Skin of body (tissue), 2 donors: ENCODE measurements around the gene HLA-DPA1. TPM values are rescaled to one million over a fixed set of nuclear protein-coding genes. Genes with fewer than 3 reads are reported as not detected.

Source experiments
- DNase-seq: peaks from one replicate; lab custom pipeline; 2025; lab: John Stamatoyannopoulos, UW
- total RNA-seq: library from RNA; depleted of rRNA; stranded (reverse); fragments of >200 nt; gene quantifications from one replicate; pipeline ENCODE4 v1.2.3, GENCODE V29; 2014

Gene HLA-DPA1
- total RNA-seq, 1 donor from 2014 or later: 16.1 TPM

- DNase-seq: no peak
Observed at GRCh38 chr6:33088931-33089620, 15.6 kb upstream of the HLA-DPA1 start.

GRCh38 chr6:33088258-33088930 is 14.9 kb upstream of the HLA-DPA1 start:
- no peak for DNase-seq

GRCh38 chr6:33085627-33086026 is 12.2 kb upstream of the HLA-DPA1 start:
- no peak for DNase-seq

GRCh38 chr6:33082702-33083101 is 9.3 kb upstream of the HLA-DPA1 start:
- peak; percentile 5 for DNase-seq

- no peak for DNase-seq
Observed at GRCh38 chr6:33081098-33081824, 7.8 kb upstream of the HLA-DPA1 start.

GRCh38 chr6:33080127-33081089 is 7.0 kb upstream of the HLA-DPA1 start:
- DNase-seq: peak; percentile 33

GRCh38 chr6:33079580-33079979 is 6.1 kb upstream of the HLA-DPA1 start:
- no peak for DNase-seq

GRCh38 chr6:33078919-33079521 is 5.6 kb upstream of the HLA-DPA1 start:
- DNase-seq: no peak

GRCh38 chr6:33078442-33078841 is 5.0 kb upstream of the HLA-DPA1 start:
- DNase-seq: no peak

GRCh38 chr6:33077908-33078307 is 4.5 kb upstream of the HLA-DPA1 start:
- no peak for DNase-seq

- no peak for DNase-seq
Observed at GRCh38 chr6:33076406-33076934, 3.0 kb upstream of the HLA-DPA1 start.

GRCh38 chr6:33075568-33076405 is 2.3 kb upstream of the HLA-DPA1 start, which contains the start of gene HLA-DPB1:
HLA-DPB1 (plus strand) TSS chr6:33075990; CDS start chr6:33076042, 52 bp downstream.
- peak; percentile 13 for DNase-seq

- DNase-seq: no peak
Observed at GRCh38 chr6:33075208-33075567, 1.7 kb upstream of the HLA-DPA1 start.

- no peak for DNase-seq
Observed at GRCh38 chr6:33072508-33073100, 845 bp downstream of the HLA-DPA1 start.

- no peak for DNase-seq
Observed at GRCh38 chr6:33071569-33071968, 1.9 kb downstream of the HLA-DPA1 start.

- DNase-seq: no peak
Observed at GRCh38 chr6:33070909-33071308, 2.5 kb downstream of the HLA-DPA1 start.

- no peak for DNase-seq
Observed at GRCh38 chr6:33069021-33069738, 4.3 kb downstream of the HLA-DPA1 start.

GRCh38 chr6:33066917-33067521 is 6.4 kb downstream of the HLA-DPA1 start:
- no peak for DNase-seq
